HCEC 1CT (cell line): ENCODE data around the gene QRICH1.

ENCODE experiments used
- DNase-seq: peaks from one replicate; pipeline ENCODE4 v3.0.0-alpha.2; 2017

QRICH1 gene

DNA sequence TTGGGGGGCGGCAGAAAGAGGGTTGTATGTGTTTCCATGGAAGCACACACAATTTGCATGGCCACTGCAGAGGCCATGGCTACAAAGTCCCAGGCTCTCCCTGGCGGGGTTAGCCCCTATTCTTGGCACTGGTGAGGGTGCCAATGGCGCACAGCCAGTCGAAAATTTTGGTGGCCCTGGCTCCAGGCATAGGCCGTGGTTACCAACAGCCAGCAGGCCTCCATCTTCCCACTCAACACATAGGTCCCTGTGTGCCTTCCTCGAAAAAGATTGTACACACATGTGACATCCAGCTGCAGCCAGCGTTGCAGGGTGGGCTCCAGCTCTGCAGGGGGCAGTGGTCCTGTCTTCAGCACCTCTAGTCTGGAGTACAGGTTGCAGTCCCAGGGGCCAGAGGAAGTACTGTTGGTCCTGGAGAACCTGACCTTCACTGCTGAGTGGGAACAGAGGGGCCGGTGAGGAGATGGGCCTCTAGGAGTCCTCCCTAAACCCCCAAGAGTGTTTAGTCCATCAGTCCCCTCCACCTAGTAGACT is 96.7 kb downstream of the QRICH1 start:
- DNase-seq = no peak

DNA sequence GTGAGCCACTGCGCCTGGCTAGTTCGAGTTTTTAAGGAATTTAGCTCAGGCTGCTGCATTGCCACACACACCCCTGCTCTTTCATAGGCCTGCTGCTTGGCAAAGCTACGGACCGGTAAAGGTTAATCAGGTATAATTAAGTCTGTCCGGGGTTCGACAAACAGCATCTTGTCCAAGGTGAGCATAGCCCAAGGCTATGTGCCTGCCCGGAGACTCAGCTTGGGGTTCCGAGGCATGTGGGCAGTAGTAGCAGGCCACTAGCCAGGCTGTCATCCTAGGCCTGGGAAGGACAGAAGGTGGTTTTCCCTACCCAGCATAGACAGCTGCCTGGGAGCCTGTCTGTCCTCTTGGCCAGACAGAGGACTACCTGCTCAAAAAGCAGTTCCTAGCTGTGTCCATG is 97.2 kb downstream of the QRICH1 start:
- DNase-seq = no peak

DNA sequence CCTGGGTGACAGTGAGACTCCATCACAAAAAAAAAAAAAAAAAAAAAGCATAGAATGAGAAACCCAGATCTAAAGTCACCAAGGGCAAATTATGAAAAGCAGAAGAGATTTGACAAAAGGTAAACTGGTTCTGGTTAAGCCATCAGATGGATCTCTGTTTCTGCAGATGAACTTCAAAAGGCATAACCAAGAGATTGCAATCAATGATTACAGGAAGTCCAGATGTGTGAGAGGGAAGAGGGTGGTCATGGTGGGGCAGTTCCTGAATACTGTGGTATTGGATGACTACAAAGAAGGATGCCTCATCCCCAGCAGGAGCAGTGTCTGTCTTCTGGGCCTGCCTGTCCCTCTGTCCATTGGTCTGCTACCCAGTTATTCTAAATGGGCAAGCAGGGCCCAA is 100.0 kb downstream of the QRICH1 start:
- DNase-seq = no peak

DNA sequence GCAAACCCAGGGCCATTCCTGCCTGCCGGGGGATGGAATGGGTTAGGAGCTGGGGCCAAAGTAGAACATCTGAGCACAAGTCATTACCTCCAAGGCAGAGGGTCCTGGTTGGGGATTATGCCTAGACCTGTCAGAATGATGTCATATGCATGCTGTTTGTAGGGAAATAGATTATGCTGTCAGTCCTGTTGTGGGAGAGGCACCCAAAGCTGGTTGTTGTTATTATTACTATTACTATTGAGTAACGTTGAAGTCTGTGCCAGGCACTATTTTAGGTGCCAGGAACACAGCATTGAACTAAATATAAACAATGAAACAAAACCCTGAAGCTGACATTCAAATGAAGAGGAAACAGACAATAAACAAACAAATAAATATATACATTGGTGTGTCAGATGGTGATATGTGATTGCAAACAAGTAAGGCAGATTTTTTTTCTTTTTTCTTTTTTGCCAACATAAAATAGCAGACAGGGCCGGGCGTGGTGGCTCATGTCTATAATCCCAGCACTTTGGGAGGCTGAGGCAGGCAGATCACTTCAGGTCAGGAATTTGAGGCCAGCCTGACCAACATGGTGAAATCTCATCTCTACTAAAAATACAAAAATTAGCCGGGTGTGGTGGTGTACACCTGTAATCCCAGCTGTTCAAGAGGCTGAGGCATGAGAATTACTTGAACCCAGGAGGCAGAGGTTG is 101.9 kb downstream of the QRICH1 start:
- DNase-seq = no peak

DNA sequence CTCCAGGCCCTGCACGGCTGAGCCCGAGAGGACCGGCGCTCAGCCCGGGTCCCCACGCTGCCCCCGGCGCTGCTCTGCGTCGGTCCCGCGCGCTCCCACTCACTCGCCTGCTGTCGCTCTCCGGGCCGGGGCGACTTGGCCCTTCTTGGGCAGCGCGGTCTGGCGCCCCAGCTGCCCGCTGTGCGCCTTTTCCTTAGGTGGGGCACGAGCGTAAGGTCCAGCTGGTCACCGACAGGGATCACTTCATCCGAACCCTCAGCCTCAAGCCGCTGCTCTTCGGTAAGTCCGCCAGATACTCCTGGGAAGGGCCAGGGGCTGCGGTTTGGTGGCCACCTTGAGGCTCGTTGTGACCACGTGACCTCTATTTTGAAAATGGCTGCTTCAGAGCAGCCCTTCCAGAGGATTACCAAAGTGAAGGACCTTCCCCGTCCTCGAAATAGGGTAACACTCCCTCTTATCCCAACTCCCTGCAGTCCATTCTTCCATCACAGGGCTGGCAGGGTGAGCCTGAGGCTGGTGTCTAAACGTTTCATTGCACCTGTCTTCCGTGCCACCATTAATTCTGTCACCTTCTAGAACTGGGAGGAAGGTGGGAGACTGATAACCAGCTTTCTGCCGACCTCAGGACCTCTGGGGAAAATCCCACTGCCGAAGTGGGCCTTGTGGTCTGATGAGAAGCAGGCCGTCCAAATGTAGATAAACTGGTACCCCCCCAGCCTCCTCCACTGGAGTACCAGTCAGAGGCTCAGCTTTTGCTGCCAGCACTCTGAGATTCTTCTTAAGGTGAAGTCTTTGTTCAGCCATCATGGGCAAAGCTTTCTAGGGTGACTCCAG is 103.0 kb downstream of the QRICH1 start:
- no peak for DNase-seq

DNA sequence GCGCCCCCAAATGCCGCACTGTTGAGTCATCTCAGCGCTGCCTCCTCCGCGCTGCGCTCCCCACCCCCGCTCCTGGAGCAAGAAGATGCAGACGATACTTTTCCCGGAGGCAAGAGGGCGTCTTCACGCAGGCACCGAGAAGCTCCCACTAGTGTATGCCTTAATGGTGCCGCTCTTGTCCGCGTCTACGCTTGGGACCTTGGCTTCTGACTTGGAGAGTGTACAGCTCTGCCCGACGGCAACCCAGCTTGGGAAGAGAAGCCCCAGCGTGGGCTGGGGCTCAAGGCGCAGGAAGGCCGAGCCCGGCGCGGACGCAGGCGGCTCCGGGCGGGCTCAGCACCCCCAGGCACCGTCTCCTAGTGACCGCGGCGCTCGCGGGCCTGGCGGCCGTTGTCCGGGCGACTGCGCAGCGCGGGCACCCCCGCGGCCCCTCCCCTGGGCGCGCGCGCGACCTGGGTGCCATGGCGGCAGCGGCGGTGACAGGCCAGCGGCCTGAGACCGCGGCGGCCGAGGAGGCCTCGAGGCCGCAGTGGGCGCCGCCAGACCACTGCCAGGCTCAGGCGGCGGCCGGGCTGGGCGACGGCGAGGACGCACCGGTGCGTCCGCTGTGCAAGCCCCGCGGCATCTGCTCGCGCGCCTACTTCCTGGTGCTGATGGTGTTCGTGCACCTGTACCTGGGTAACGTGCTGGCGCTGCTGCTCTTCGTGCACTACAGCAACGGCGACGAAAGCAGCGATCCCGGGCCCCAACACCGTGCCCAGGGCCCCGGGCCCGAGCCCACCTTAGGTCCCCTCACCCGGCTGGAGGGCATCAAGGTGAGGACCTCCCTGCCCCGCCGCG is 103.9 kb downstream of the QRICH1 start, which contains the start of gene P4HTM:
Gene P4HTM, plus strand, starts transcription at position 446 of the 840 bp plus-strand sequence. Its CDS starts 16 bp downstream, at position 462.
- DNase-seq = peak; percentile 94

DNA sequence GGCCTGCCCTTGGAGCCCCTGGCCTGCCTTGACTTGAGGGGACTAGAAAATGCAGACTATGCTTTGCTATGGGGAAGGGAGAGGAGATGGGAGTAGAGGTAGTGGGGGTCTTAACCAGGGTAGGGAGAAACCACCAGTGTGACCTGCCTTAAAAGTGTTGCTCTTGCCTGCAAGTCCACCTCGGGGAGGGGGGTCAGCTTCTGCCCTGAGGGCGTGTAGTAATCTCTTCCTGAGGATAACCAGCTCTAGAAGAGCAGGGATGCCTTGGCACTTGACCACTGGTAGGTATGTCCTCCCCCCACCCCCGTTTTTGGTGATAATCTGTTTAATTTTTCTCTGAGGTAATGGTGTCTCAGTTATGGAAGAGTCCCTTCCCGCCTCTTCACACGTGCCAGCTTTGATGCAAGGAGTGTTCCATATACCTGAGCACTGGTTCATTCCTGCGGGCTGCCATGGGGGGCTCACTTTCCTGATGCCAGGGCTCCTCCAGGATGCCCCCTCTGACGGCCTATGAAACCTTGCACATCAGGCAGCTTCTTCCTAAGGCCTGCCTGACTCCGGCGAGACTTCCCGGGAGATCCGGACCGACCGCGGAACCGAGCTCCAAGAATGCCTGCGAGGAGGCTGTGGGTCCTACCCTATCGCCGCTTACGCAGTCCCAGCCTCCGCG is 104.6 kb downstream of the QRICH1 start:
- no peak for DNase-seq

DNA sequence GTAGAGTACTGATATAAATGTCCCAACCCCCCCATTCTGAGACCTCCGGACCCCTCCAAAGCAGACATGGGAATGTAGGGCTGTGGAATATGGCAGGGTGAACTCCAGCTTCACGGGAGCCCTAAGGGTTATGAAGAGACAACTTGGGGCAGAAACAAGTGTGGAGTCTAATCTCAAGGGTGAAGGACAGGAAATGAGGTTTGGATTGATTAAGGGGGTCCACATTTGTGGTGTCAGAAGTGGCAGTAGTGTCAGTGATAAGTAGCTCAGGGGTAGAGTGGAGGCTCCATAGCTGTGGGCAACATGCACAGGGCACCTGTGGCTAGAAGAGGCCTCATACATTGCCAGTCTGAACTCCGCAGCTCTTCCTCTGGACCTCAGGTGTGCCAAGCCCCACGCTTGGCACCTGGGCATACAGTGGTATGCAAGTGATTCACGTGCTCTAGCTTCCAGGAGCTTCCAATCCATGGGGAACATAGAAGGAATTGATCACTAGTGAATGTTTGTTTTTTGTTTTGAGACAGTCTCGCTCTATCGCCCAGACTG is 108.0 kb downstream of the QRICH1 start:
- no peak for DNase-seq

DNA sequence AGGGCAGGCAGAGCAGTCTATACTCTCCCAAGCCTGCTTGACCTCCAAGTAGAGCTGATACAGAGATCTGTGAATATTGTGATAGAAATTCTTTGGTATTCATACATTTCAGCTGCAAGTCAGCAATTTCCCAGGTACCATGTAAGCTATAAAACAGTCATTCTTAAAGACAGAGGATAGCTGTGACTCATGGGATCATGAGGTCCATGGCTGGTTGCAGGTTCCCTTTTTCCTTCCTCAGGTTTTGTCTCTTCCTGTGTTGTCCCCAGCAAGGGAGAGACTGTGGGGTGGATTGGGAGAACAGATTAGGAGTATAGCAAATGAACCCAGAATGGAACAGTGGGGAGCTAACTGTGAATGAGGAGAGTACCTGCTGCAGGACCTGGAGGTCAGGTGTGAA is 109.2 kb downstream of the QRICH1 start:
- DNase-seq = no peak

DNA sequence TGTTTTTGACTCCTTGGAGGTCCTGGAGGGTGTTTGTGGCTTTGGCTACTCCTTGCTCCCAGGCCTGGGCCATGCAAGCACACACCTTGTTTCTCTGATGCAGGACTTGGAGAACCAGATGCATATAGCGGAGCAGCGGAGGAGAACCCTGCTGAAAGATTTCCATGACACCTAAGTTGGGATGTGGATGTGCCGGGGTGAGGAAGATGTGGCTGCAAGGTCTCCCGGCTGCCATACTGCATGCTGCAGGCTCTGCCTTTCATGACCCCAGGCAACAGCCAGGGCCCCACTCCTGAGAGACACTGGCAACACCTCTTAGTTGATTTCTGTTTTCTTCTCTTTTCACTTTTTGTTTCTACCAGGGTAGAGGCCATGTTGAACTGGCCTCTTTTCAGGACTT is 110.8 kb downstream of the QRICH1 start:
- DNase-seq = no peak

DNA sequence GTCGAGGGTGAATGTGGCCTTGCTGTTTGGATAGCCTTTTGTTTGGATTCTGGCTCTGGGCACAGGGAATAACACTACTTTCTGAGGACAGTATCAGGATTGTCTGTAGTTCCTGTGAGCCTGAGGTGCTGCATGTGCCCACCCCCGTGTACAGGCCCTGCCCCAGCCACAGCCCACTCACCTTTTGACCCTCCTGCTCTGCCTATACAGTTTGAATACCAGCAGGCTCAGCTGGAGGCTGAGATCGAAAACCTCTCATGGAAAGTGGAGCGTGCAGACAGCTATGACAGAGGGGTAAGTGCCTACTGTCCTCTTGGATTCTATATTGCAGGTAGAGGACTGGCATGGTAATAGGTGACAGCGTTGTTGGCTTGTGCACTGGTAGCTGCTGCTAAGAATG is 111.2 kb downstream of the QRICH1 start:
- no peak for DNase-seq

DNA sequence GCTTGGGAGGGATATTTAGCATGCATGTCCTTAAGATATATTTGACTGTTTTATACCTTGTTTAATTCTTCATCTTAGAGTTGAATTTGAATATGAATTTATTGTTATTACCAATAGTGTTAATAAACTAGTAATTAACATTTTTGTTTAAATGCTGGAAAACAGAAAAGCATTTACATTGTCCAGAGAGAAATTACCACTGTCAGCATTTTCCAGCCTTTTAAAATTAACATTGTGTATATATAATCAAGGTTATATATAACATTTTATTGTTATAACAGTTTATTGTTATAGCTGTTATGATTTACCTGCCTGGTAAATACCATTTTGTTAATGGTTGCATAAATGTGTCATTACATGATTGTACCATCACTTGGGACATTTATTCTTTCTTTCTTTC is 111.9 kb downstream of the QRICH1 start:
- no peak for DNase-seq

DNA sequence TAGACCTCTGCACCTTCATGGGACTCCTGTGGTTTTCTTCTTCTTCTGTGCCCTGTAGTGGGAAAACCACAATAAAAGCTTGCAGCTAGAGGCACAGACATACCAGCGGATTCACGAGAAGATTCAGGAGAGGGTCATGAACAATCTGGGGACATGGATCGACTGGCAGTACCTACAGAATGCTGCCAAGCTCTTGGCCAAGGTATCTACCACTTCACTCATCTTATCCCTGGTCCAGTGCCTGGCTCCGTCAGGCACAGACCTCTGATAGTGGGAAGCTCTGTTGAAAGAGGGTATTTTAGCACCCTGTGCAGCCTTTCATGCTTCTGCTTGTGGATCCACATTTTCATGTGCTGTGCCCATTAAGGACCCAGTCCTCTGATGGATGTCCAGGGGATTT is 113.6 kb downstream of the QRICH1 start:
- no peak for DNase-seq
